HCT116 (cell line): ENCODE measurements around the gene TRIM69.

Experiments used
- ATF3 ChIP-seq: IDR thresholded peaks from 2 replicates; pipeline ENCODE4 v1.6.1; 2012
- ELF1 ChIP-seq: IDR thresholded peaks from 2 replicates; pipeline ENCODE4 v1.6.1; 2012; ENCODE audit warnings: low read depth, borderline replicate concordance
- EZH2 ChIP-seq: fragments of 200-600 bp; sonication (generic); IDR thresholded peaks from 2 replicates; pipeline ENCODE4 v1.6.1; 2017; ENCODE audit warnings: antibody characterized with exemption, mixed run types
- EZH2phosphoT487 ChIP-seq: fragments of 200-600 bp; IDR thresholded peaks from 2 replicates; pipeline ENCODE4 v1.6.1; 2018; ENCODE audit warnings: antibody characterized with exemption, borderline replicate concordance
- JUND ChIP-seq: IDR thresholded peaks from 2 replicates; pipeline ENCODE4 v1.6.1; 2012
- MAX ChIP-seq: IDR thresholded peaks from 2 replicates; pipeline ENCODE4 v1.6.1; 2012
- POLR2A ChIP-seq: IDR thresholded peaks from 2 replicates; pipeline ENCODE4 v1.7.0; 2011; ENCODE audit warnings: borderline replicate concordance; ENCODE audit not compliant: insufficient read depth, insufficient read length; ENCODE audit errors: extremely low read depth
- POLR2AphosphoS5 ChIP-seq: IDR thresholded peaks from 2 replicates; pipeline ENCODE4 v1.6.1; 2011; ENCODE audit warnings: mild to moderate bottlenecking, low read depth, low read length, moderate library complexity
- RAD21 ChIP-seq: IDR thresholded peaks from 2 replicates; pipeline ENCODE4 v1.6.1; 2012; ENCODE audit warnings: low read depth, mild to moderate bottlenecking
- REST ChIP-seq: IDR thresholded peaks from 2 replicates; pipeline ENCODE4 v1.6.1; 2012; ENCODE audit warnings: low read depth
- SIN3A ChIP-seq: IDR thresholded peaks from 2 replicates; pipeline ENCODE4 v1.6.1; 2012; ENCODE audit warnings: low read depth
- SRF ChIP-seq: IDR thresholded peaks from 2 replicates; pipeline ENCODE4 v1.6.1; 2012; ENCODE audit warnings: low read depth
- YY1 ChIP-seq: IDR thresholded peaks from 2 replicates; pipeline ENCODE4 v1.6.1; 2011; ENCODE audit warnings: low read length, low read depth, moderate library complexity, mild to moderate bottlenecking; ENCODE audit not compliant: insufficient replicate concordance; ENCODE audit errors: extremely low read depth
- TF ChIP-seq, protein P1 (sequence below), 3 experiments: fragments of 200-600 bp in 1 of 3; sonication (generic) in 1 of 3; IDR thresholded peaks in 2 of 3; conservative IDR thresholded peaks in 1 of 3; 2 replicates each; pipeline ENCODE4 v1.5.1; 2012 to 2017; ENCODE audit warnings: low read depth in 2 of 3, low read length in 2 of 3, antibody characterized with exemption in 1 of 3, borderline replicate concordance in 1 of 3, control low read depth in 1 of 3, mild to moderate bottlenecking in 1 of 3, mixed read lengths in 1 of 3, mixed run types in 1 of 3, moderate library complexity in 1 of 3; ENCODE audit not compliant: insufficient read depth in 1 of 3

DNA sequence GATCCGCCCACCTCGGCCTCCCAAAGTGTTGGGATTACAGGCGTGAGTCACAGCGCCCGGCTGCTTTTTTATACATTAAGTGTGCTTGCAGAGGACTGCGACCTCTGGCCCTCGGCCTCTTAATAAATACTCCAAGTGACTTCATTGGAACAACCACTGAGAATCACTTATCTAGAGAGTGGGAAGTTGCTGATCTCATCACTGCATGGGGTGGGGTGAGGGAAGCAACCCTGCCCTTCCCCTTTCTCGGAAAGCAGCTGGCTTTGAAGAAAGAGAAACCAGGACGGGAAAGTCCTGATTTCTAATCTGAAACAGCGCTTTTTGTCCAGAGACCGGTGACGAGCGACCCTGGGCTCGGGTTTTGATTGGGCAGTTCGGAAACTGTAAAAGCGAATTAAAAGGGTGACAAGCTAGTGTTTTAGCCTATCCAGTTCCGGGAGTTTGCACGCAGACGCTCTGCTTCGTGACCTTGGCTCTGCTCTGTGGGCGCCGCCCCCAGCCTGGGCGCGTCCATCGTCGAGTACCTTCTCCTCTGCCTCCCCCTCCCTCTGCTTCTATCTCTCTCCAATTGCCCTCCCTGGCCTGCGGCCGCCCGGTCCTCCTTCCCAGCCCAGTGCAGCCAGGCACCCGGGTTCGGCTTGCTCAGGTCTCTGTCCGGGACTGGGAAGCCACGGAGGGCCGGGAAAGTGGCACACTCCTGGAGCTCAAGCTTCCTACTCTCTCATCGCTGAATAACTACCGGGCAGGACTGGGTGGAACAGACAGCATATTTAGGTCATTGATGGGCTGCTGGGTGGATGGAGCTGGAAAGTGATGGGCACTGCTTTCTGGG, 7.5 kb upstream of the TRIM69 start:
- TF ChIP-seq, protein P1, sequence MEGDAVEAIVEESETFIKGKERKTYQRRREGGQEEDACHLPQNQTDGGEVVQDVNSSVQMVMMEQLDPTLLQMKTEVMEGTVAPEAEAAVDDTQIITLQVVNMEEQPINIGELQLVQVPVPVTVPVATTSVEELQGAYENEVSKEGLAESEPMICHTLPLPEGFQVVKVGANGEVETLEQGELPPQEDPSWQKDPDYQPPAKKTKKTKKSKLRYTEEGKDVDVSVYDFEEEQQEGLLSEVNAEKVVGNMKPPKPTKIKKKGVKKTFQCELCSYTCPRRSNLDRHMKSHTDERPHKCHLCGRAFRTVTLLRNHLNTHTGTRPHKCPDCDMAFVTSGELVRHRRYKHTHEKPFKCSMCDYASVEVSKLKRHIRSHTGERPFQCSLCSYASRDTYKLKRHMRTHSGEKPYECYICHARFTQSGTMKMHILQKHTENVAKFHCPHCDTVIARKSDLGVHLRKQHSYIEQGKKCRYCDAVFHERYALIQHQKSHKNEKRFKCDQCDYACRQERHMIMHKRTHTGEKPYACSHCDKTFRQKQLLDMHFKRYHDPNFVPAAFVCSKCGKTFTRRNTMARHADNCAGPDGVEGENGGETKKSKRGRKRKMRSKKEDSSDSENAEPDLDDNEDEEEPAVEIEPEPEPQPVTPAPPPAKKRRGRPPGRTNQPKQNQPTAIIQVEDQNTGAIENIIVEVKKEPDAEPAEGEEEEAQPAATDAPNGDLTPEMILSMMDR (IDR thresholded peaks at IDR 0.05 in 2 of 3, conservative IDR thresholded peaks at IDR 0.05 in 1 of 3; ENCODE audit: borderline replicate concordance in 1 of 3, insufficient read depth in 1 of 3, low read depth in 2 of 3, low read length in 2 of 3), result no peak
- TF ChIP-seq EZH2phosphoT487 (no peak), POLR2AphosphoS5 (peak; percentile 89), SRF (no peak), EZH2 (no peak), MAX (peak; percentile 32; the same call in 1 of the 2 replicates), RAD21 (no peak), ELF1 (peak; percentile 49; the same call in 1 of the 2 replicates), ATF3 (no peak), POLR2A (peak; percentile 73), SIN3A (peak; percentile 84), YY1 (peak; percentile 40), REST (no peak), JUND (peak; percentile 24)
